Thymus (tissue), 2 donors: Measurements from ENCODE around the gene LRRC3C. TPM values are rescaled to one million over a fixed set of nuclear protein-coding genes. Genes with fewer than 3 reads are reported as not detected.

Source experiments
- polyA plus RNA-seq: library from polyadenylated mRNA; stranded (reverse); fragments of 200-250 nt; gene quantifications from one replicate; pipeline ENCODE4 v1.2.3, GENCODE V29; 2013
- total RNA-seq: library from RNA; stranded (reverse); fragments of 120-200 nt; gene quantifications from one replicate; pipeline ENCODE4 v1.2.4, GENCODE V29; 2013
- donor health status: healthy.

Gene LRRC3C
- total and polyA plus RNA-seq, 2 donors = 0.05 TPM; not detected in 1

Other genes with a start within 250 kb of the LRRC3C start
- 6.6 TPM for gene PGAP3, start 239.7 kb upstream of the LRRC3C start, total RNA-seq
- gene PGAP3, start 239.7 kb upstream of the LRRC3C start, polyA plus RNA-seq = 18.5 TPM
- 6.1 TPM for gene ERBB2, start 227.7 kb upstream of the LRRC3C start, total RNA-seq
- 14.3 TPM for gene ERBB2, start 227.7 kb upstream of the LRRC3C start, polyA plus RNA-seq
- 56.4 TPM for gene MIEN1, start 197.2 kb upstream of the LRRC3C start, total RNA-seq
- 84.3 TPM for gene MIEN1, start 197.2 kb upstream of the LRRC3C start, polyA plus RNA-seq
- gene GRB7, start 189.8 kb upstream of the LRRC3C start, total RNA-seq = 1.3 TPM
- 4.1 TPM for gene GRB7, start 189.8 kb upstream of the LRRC3C start, polyA plus RNA-seq
- gene IKZF3, start 63.4 kb upstream of the LRRC3C start, total RNA-seq = 31.5 TPM
- 23.9 TPM for gene IKZF3, start 63.4 kb upstream of the LRRC3C start, polyA plus RNA-seq
- gene ZPBP2, start 59.5 kb upstream of the LRRC3C start, total RNA-seq = not detected
- 0.11 TPM for gene ZPBP2, start 59.5 kb upstream of the LRRC3C start, polyA plus RNA-seq
- gene GSDMB, start 9.1 kb upstream of the LRRC3C start, total RNA-seq = 13.2 TPM
- gene GSDMB, start 9.1 kb upstream of the LRRC3C start, polyA plus RNA-seq = 122 TPM
- gene ORMDL3, start 131 bp upstream of the LRRC3C start, total RNA-seq = 170 TPM
- gene ORMDL3, start 131 bp upstream of the LRRC3C start, polyA plus RNA-seq = 67.6 TPM
- gene GSDMA, start 35.3 kb downstream of the LRRC3C start, total RNA-seq = 0.57 TPM
- 1.7 TPM for gene GSDMA, start 35.3 kb downstream of the LRRC3C start, polyA plus RNA-seq
- gene PSMD3, start 53.1 kb downstream of the LRRC3C start, total RNA-seq = 71.8 TPM
- 48.1 TPM for gene PSMD3, start 53.1 kb downstream of the LRRC3C start, polyA plus RNA-seq
- gene CSF3, start 87.7 kb downstream of the LRRC3C start, total RNA-seq = 0.09 TPM
- gene CSF3, start 87.7 kb downstream of the LRRC3C start, polyA plus RNA-seq = 1.3 TPM
- gene MED24, start 126.7 kb downstream of the LRRC3C start, total RNA-seq = 22.2 TPM
- gene MED24, start 126.7 kb downstream of the LRRC3C start, polyA plus RNA-seq = 49.5 TPM
- gene THRA, start 135.2 kb downstream of the LRRC3C start, total RNA-seq = 9.9 TPM
- gene THRA, start 135.2 kb downstream of the LRRC3C start, polyA plus RNA-seq = 14.3 TPM
- gene NR1D1, start 172.9 kb downstream of the LRRC3C start, total RNA-seq = 0.85 TPM
- 3.2 TPM for gene NR1D1, start 172.9 kb downstream of the LRRC3C start, polyA plus RNA-seq
- gene MSL1, start 194.2 kb downstream of the LRRC3C start, total RNA-seq = 77.7 TPM
- gene MSL1, start 194.2 kb downstream of the LRRC3C start, polyA plus RNA-seq = 126 TPM
- 24.4 TPM for gene CASC3, start 212.8 kb downstream of the LRRC3C start, total RNA-seq
- gene CASC3, start 212.8 kb downstream of the LRRC3C start, polyA plus RNA-seq = 38.3 TPM
- gene RAPGEFL1, start 249.7 kb downstream of the LRRC3C start, total RNA-seq = 0.99 TPM
- gene RAPGEFL1, start 249.7 kb downstream of the LRRC3C start, polyA plus RNA-seq = 17.4 TPM